ENCODE data around the gene SLC7A4.

GRCh38 chr22:21003782-21004181 is 28.6 kb downstream of the SLC7A4 start:
- TF ChIP-seq POLR2A (IDR thresholded peaks at IDR 0.05) (no peak), CTCF (IDR thresholded peaks at IDR 0.05) (no peak)

Measured in gastroesophageal sphincter (tissue), 3 donors.